Upper lobe of right lung (tissue), 1 donor: ENCODE measurements around the gene AMDHD1. TPM values are rescaled to one million over a fixed set of nuclear protein-coding genes. Genes with fewer than 3 reads are reported as not detected.

Experiments used
- ATAC-seq: fragments of 200-7000 bp; cut with Tn5 transposase; one replicate; pipeline ENCODE4 v1.9.1; 2020; ENCODE audit warnings: mild to moderate bottlenecking, moderate library complexity
- DNase-seq: peaks from one replicate; pipeline ENCODE4 v3.0.0-alpha.2; 2020
- H3K27ac ChIP-seq: fragments of 200-600 bp; one replicate; pipeline ENCODE4 v1.8.0; 2022
- H3K27me3 ChIP-seq: fragments of 200-600 bp; one replicate; pipeline ENCODE4 v1.8.0; 2022; ENCODE audit warnings: mild to moderate bottlenecking
- H3K36me3 ChIP-seq: fragments of 200-600 bp; one replicate; pipeline ENCODE4 v1.8.0; 2022
- H3K4me1 ChIP-seq: fragments of 200-600 bp; one replicate; pipeline ENCODE4 v1.8.0; 2022
- H3K4me3 ChIP-seq: fragments of 200-600 bp; one replicate; pipeline ENCODE4 v1.8.0; 2022; ENCODE audit warnings: mild to moderate bottlenecking
- H3K9me3 ChIP-seq: fragments of 200-600 bp; one replicate; pipeline ENCODE4 v1.8.0; 2022
- CTCF ChIP-seq: fragments of 200-600 bp; IDR thresholded peaks from one replicate; pipeline ENCODE4 v1.8.0; 2022; ENCODE audit warnings: antibody characterized with exemption
- intact Hi-C: fragments of 100-400 bp; cut with DNase I; formaldehyde crosslinking; loops from one replicate; pipeline ENCODE4 v1.11.0; 2022
- total RNA-seq: library from RNA; stranded (reverse); fragmentation: NEBNext Ultra II Directional; extraction: Animal tissue kit (Norgen Biotek cat#: 25700); gene quantifications from one replicate; pipeline ENCODE4 v1.2.1, GENCODE V29; 2021
- donor health status: DM: no; HTN: yes; CAD: no; lungs with severe emphysema.

Gene AMDHD1
- total RNA-seq, 1 donor from 2014 or later, result 1.4 TPM

GRCh38 chr12:95942524-95943329 is 404 bp upstream of the AMDHD1 start, which contains the start of gene CCDC38:
CCDC38 (minus strand) TSS chr12:95942614; CDS start chr12:95936509, 6,105 bp downstream.
- no peaks in the 10 kb centered on the region for H3K27me3 ChIP-seq
- no peaks in the 10 kb centered on the region for H3K9me3 ChIP-seq
- ATAC-seq, result peak; percentile 97
- DNase-seq, result peak; percentile 91
- peaks cover 6% of the 10 kb centered on the region for H3K4me1 ChIP-seq
- intact Hi-C loops, result no loop called here
- peak within 1 kb of the TSS; percentile 83 for H3K27ac ChIP-seq
- no peaks in the 10 kb centered on the region for H3K36me3 ChIP-seq
- peak within 1 kb of the TSS; percentile 79 for H3K4me3 ChIP-seq
- no peak for TF ChIP-seq CTCF

GRCh38 chr12:95944108-95944704 is 1.1 kb downstream of the AMDHD1 start:
- H3K9me3 ChIP-seq, result no peaks in the 10 kb centered on the region
- DNase-seq (no peak), ATAC-seq (no peak)
- H3K4me1 ChIP-seq, result peaks cover 6% of the 10 kb centered on the region
- no peak overlapping the region for H3K27ac ChIP-seq
- no peak for TF ChIP-seq CTCF
- no peaks in the 10 kb centered on the region for H3K27me3 ChIP-seq
- no peaks in the 10 kb centered on the region for H3K36me3 ChIP-seq
- no peak overlapping the region for H3K4me3 ChIP-seq
- intact Hi-C loops, result no loop called here

GRCh38 chr12:95949477-95950206 is 6.5 kb downstream of the AMDHD1 start:
- no peak for TF ChIP-seq CTCF
- Histone ChIP-seq H3K9me3 (no peaks in the 10 kb centered on the region), H3K4me3 (no peak overlapping the region), H3K36me3 (no peaks in the 10 kb centered on the region), H3K27me3 (no peaks in the 10 kb centered on the region), H3K4me1 (no peaks in the 10 kb centered on the region), H3K27ac (no peak overlapping the region)
- DNase-seq, result no peak
- ATAC-seq, result no peak
- intact Hi-C loops, result no loop called here

GRCh38 chr12:95951515-95951914 is 8.4 kb downstream of the AMDHD1 start:
- Histone ChIP-seq H3K27me3 (no peaks in the 10 kb centered on the region), H3K9me3 (no peaks in the 10 kb centered on the region)
- intact Hi-C loops, result no loop called here

GRCh38 chr12:95953000-95953399 is 9.9 kb downstream of the AMDHD1 start:
- Histone ChIP-seq H3K27ac (no peak overlapping the region), H3K27me3 (no peaks in the 10 kb centered on the region), H3K36me3 (no peaks in the 10 kb centered on the region), H3K4me3 (no peak overlapping the region), H3K9me3 (no peaks in the 10 kb centered on the region), H3K4me1 (no peaks in the 10 kb centered on the region)
- intact Hi-C loops, result no loop called here
- TF ChIP-seq CTCF, result no peak
- no peak for DNase-seq
- no peak for ATAC-seq

More at GRCh38 chr12:95951515-95951914, 8.4 kb downstream of the AMDHD1 start:
- Histone ChIP-seq H3K27ac (no peak overlapping the region), H3K36me3 (no peaks in the 10 kb centered on the region), H3K4me1 (no peaks in the 10 kb centered on the region), H3K4me3 (no peak overlapping the region)
- DNase-seq (no peak), ATAC-seq (peak; percentile 63)
- TF ChIP-seq CTCF, result no peak
